A673 (cell line): Measurements from ENCODE around the gene LMF2. TPM values are rescaled to one million over a fixed set of nuclear protein-coding genes. Genes with fewer than 3 reads are reported as not detected.

ENCODE experiments used
- BruUV-seq: library from RNA; stranded (reverse); fragments of 400-500 nt; replicated peaks from 2 replicates; lab custom pipeline; 2021; lab: Mats Ljungman, UMichigan
- CTCF ChIA-PET: fragments of 300-600 bp; sonication (Branson Sonifier 250); formaldehyde crosslinking; loops from one replicate; lab custom pipeline; 2022; ENCODE audit warnings: antibody characterized with exemption; lab: Charles Lee
- POLR2A ChIA-PET: fragments of 300-600 bp; sonication (Branson Sonifier 250); formaldehyde crosslinking; loops from one replicate; lab custom pipeline; 2022; ENCODE audit warnings: antibody characterized with exemption; ENCODE audit not compliant: low non-redundant PET; lab: Charles Lee
- DNase-seq: peaks from one replicate; pipeline ENCODE4 v3.0.0-alpha.2; 2015; ENCODE audit warnings: low spot score
- H3K27ac ChIP-seq: fragments of 200-600 bp; sonication (generic); 2 replicates; pipeline ENCODE4 v1.5.1; 2016; ENCODE audit warnings: mixed run types, low read depth, mild to moderate bottlenecking, mixed read lengths, antibody characterized with exemption, low read length; ENCODE audit not compliant: poor library complexity, severe bottlenecking
- H3K27me3 ChIP-seq: fragments of 200-600 bp; sonication (generic); replicated peaks from 2 replicates; pipeline ENCODE4 v1.6.1; 2017; ENCODE audit warnings: mixed run types, low read depth, mild to moderate bottlenecking, mixed read lengths, antibody characterized with exemption, low read length; ENCODE audit not compliant: insufficient read depth, poor library complexity
- H3K36me3 ChIP-seq: fragments of 200-600 bp; sonication (generic); 2 replicates; pipeline ENCODE4 v1.6.1; 2016; ENCODE audit warnings: mixed run types, mild to moderate bottlenecking, mixed read lengths, antibody characterized with exemption, low read length; ENCODE audit not compliant: insufficient read depth, poor library complexity, severe bottlenecking
- H3K4me1 ChIP-seq: fragments of 200-600 bp; sonication (generic); 2 replicates; pipeline ENCODE4 v1.6.1; 2017; ENCODE audit warnings: mixed run types, mild to moderate bottlenecking, mixed read lengths, antibody characterized with exemption, low read length; ENCODE audit not compliant: insufficient read depth, poor library complexity, severe bottlenecking
- H3K4me3 ChIP-seq: fragments of 200-600 bp; sonication (generic); 2 replicates; pipeline ENCODE4 v1.5.1; 2016; ENCODE audit warnings: low read depth, mixed run types, mild to moderate bottlenecking, mixed read lengths, low read length; ENCODE audit not compliant: poor library complexity, severe bottlenecking
- H3K9me3 ChIP-seq: fragments of 200-600 bp; sonication (generic); 2 replicates; pipeline ENCODE4 v1.6.1; 2016; ENCODE audit warnings: mixed run types, low read depth, mild to moderate bottlenecking, mixed read lengths, antibody characterized with exemption, low read length; ENCODE audit not compliant: poor library complexity, severe bottlenecking
- CTCF ChIP-seq: fragments of 300-800, 200-600 bp; sonication (generic); conservative IDR thresholded peaks from 2 replicates; pipeline ENCODE4 v1.5.1; 2017; ENCODE audit warnings: low read depth, mild to moderate bottlenecking, antibody characterized with exemption, low read length, moderate library complexity, mixed read lengths
- EZH2 ChIP-seq: fragments of 200-600 bp; sonication (generic); IDR thresholded peaks from 2 replicates; pipeline ENCODE4 v1.6.1; 2017; ENCODE audit warnings: borderline replicate concordance, low read depth, mild to moderate bottlenecking, mixed read lengths, antibody characterized with exemption, low read length; ENCODE audit not compliant: poor library complexity, severe bottlenecking
- intact Hi-C: fragments of 100-400 bp; cut with micrococcal nuclease; formaldehyde crosslinking; loops from one replicate; pipeline ENCODE4 v1.10.0; 2022; ENCODE audit not compliant: unreplicated experiment
- total RNA-seq: library from RNA; stranded (reverse); gene quantifications from 2 replicates; pipeline ENCODE4 v1.2.3, GENCODE V29; 2021

Gene LMF2
- total RNA-seq, 1 experiment from 2014 or later: 79.2 TPM

- Histone ChIP-seq H3K36me3 (peaks cover 35% of the 10 kb centered on the region), H3K27me3 (peaks cover 17% of the 10 kb centered on the region), H3K9me3 (no peaks in the 10 kb centered on the region), H3K4me3 (peak overlapping the region; percentile 65), H3K4me1 (peaks cover 30% of the 10 kb centered on the region), H3K27ac (peak overlapping the region; percentile 90)
- no TSS peak for BruUV-seq
- intact Hi-C loops: no loop called here
- CTCF ChIA-PET: interaction anchor here (0.6 to 2.2 kb wide), 9 partner anchors 9 to 274 kb away, joined by 3 to 19 read pairs (median 12); partner anchors contain the start of genes LMF2, NCAPH2 and SYCE3
- TF ChIP-seq CTCF: peak; percentile 62
- TF ChIP-seq EZH2: no peak
- POLR2A ChIA-PET: interaction anchor here (0.7 to 1.0 kb wide), 3 partner anchors 17 to 282 kb away, joined by 4 to 8 read pairs (median 4); partner anchors contain the start of gene TUBGCP6
- peak; percentile 90 for DNase-seq
These were observed 18.8 kb upstream of the LMF2 start for GRCh38 chr22:50526108-50526833.

GRCh38 chr22:50525858-50526107, 18.3 kb upstream of the LMF2 start:
- Histone ChIP-seq H3K4me3 (peak overlapping the region; percentile 65), H3K4me1 (peaks cover 25% of the 10 kb centered on the region), H3K27ac (peak overlapping the region; percentile 90), H3K9me3 (no peaks in the 10 kb centered on the region), H3K27me3 (peaks cover 12% of the 10 kb centered on the region), H3K36me3 (peaks cover 40% of the 10 kb centered on the region)
- DNase-seq: no peak
- TF ChIP-seq EZH2: no peak
- BruUV-seq: no TSS peak
- intact Hi-C loops: no loop called here
- CTCF ChIA-PET: interaction anchor here (0.6 to 2.2 kb wide), 14 partner anchors 10 to 284 kb away, joined by 3 to 20 read pairs (median 8); partner anchors contain the start of genes LMF2, NCAPH2 and SYCE3
- POLR2A ChIA-PET: interaction anchor here (0.7 to 1.0 kb wide), 3 partner anchors 16 to 282 kb away, joined by 4 to 8 read pairs (median 4); partner anchors contain the start of gene TUBGCP6

- H3K4me1 ChIP-seq: peaks cover 20% of the 10 kb centered on the region
- ChIA-PET CTCF (interaction anchor here (0.5 to 2.2 kb wide), 15 partner anchors 10 to 283 kb away, joined by 3 to 20 read pairs (median 8); partner anchors contain the start of genes LMF2, NCAPH2 and SYCE3), POLR2A (interaction anchor here (0.6 to 1.0 kb wide), 4 partner anchors 16 to 281 kb away, joined by 4 to 8 read pairs (median 4); partner anchors contain the start of gene TUBGCP6)
- peaks cover 7% of the 10 kb centered on the region for H3K27me3 ChIP-seq
- peak within 1 kb of the TSS; percentile 90 for H3K27ac ChIP-seq
- BruUV-seq: no TSS peak
- H3K4me3 ChIP-seq: peak within 1 kb of the TSS; percentile 65
- intact Hi-C loops: no loop called here
- no peaks in the 10 kb centered on the region for H3K9me3 ChIP-seq
- peak; percentile 98 for DNase-seq
- H3K36me3 ChIP-seq: peaks cover 40% of the 10 kb centered on the region
- TF ChIP-seq EZH2: no peak
- peak; percentile 64; the same call in 1 of the 2 replicates for TF ChIP-seq CTCF
These were observed 17.8 kb upstream of the LMF2 start, which contains the start of gene SCO2 for GRCh38 chr22:50525104-50525857. Gene SCO2, minus strand, starts transcription at chr22:50525598. Its CDS starts 1,187 bp downstream, at chr22:50524411.
